HG03565 (cell line): ENCODE results near the gene HACD1.
"Not testable (repeated sequence)": the region's sequence is repeated elsewhere in the genome, so short reads cannot be mapped to it uniquely, and the experiment has no call there.

Source experiments
- ATAC-seq: cut with Tn5 transposase; IDR thresholded peaks from one replicate; pipeline ENCODE4 v1.9.1; 2021; ENCODE audit warnings: mild to moderate bottlenecking, moderate library complexity; ENCODE audit not compliant: unreplicated experiment

The HACD1 gene

GRCh38 chr10:17643755-17644484 is 26.7 kb upstream of the HACD1 start, which contains the start of gene STAM:
Gene STAM (plus strand): TSS chr10:17644151. CDS start chr10:17644340, 189 bp downstream.
- peak; percentile 72 for ATAC-seq

- ATAC-seq: peak; percentile 12
These were observed 26.2 kb upstream of the HACD1 start for GRCh38 chr10:17643339-17643754.

- no peak for ATAC-seq
These were observed 23.2 kb upstream of the HACD1 start for GRCh38 chr10:17640331-17640816.

GRCh38 chr10:17637869-17638268 is 20.7 kb upstream of the HACD1 start:
- no peak for ATAC-seq

- no peak for ATAC-seq
These were observed 16.2 kb upstream of the HACD1 start for GRCh38 chr10:17633353-17633752.

- not testable (repeated sequence) for ATAC-seq
These were observed 15.4 kb upstream of the HACD1 start for GRCh38 chr10:17632590-17632989.

GRCh38 chr10:17626656-17627055 is 9.5 kb upstream of the HACD1 start:
- no peak for ATAC-seq

- ATAC-seq: no peak
These were observed 7.8 kb upstream of the HACD1 start for GRCh38 chr10:17624996-17625395.

GRCh38 chr10:17622061-17622460 is 4.9 kb upstream of the HACD1 start:
- no peak for ATAC-seq

- ATAC-seq: peak; percentile 19
These were observed 657 bp downstream of the HACD1 start for GRCh38 chr10:17616403-17617030.

GRCh38 chr10:17609523-17610079 is 7.6 kb downstream of the HACD1 start:
- no peak for ATAC-seq

GRCh38 chr10:17607603-17608332 is 9.4 kb downstream of the HACD1 start:
- peak; percentile 73 for ATAC-seq

GRCh38 chr10:17607060-17607459 is 10.1 kb downstream of the HACD1 start:
- ATAC-seq: no peak

GRCh38 chr10:17606547-17607040 is 10.6 kb downstream of the HACD1 start:
- no peak for ATAC-seq

- ATAC-seq: no peak
These were observed 11.2 kb downstream of the HACD1 start for GRCh38 chr10:17605936-17606335.

GRCh38 chr10:17599089-17599488 is 18.1 kb downstream of the HACD1 start:
- ATAC-seq: no peak

GRCh38 chr10:17597386-17597785 is 19.8 kb downstream of the HACD1 start:
- ATAC-seq: no peak

- no peak for ATAC-seq
These were observed 26.1 kb downstream of the HACD1 start for GRCh38 chr10:17590969-17591645.

- not testable (repeated sequence) for ATAC-seq
These were observed 27.9 kb downstream of the HACD1 start for GRCh38 chr10:17589316-17589715.

GRCh38 chr10:17588420-17588819 is 28.8 kb downstream of the HACD1 start:
- no peak for ATAC-seq
